HG02759 (cell line): Measurements from ENCODE around the gene PRODH2.
"Not testable (repeated sequence)": the region's sequence is repeated elsewhere in the genome, so short reads cannot be mapped to it uniquely, and the experiment has no call there.

ENCODE experiments used
- ATAC-seq: cut with Tn5 transposase; IDR thresholded peaks from one replicate; pipeline ENCODE4 v1.9.1; 2021; ENCODE audit warnings: mild to moderate bottlenecking, moderate library complexity; ENCODE audit not compliant: unreplicated experiment

PRODH2 gene

DNA sequence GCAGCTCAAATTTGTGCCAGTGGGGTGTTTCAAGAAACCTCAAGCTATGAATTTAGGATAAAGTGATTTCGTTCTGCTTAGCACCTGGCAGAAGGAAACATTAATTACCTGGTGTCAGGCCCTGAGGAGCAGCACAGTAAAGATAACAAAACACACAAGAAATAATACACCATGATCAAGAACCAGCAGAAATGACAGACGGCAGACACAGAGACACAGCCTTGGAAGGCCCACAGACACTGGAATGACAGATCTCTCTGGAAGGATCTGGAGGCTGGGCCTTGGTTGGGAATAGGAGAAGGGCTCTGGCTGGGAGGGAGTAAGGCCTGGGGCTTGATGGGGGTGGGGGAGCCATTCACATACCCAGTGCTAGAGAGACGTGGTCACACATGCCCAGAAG lies 10.8 kb downstream of the PRODH2 start:
- ATAC-seq: no peak

DNA sequence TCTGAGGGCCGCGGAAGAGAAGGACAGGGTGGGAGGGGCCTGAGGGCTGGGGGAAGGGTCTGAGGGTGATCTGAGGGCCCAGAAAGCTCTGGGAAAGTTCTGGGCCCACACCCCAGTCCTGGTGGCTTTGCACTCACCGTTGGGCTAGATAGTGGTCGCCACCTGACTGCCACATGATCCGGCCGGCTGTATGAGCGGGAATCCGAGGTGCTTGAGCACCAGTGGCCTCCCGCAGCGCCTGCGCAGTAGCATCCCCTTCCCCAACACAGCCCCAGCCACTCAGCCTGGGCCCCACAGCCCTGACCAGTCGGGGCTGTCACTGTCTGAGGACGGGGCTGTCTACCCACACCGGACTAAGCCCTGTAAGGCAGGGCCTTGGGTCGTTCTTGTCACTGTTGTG lies 15.0 kb downstream of the PRODH2 start:
- ATAC-seq: no peak

DNA sequence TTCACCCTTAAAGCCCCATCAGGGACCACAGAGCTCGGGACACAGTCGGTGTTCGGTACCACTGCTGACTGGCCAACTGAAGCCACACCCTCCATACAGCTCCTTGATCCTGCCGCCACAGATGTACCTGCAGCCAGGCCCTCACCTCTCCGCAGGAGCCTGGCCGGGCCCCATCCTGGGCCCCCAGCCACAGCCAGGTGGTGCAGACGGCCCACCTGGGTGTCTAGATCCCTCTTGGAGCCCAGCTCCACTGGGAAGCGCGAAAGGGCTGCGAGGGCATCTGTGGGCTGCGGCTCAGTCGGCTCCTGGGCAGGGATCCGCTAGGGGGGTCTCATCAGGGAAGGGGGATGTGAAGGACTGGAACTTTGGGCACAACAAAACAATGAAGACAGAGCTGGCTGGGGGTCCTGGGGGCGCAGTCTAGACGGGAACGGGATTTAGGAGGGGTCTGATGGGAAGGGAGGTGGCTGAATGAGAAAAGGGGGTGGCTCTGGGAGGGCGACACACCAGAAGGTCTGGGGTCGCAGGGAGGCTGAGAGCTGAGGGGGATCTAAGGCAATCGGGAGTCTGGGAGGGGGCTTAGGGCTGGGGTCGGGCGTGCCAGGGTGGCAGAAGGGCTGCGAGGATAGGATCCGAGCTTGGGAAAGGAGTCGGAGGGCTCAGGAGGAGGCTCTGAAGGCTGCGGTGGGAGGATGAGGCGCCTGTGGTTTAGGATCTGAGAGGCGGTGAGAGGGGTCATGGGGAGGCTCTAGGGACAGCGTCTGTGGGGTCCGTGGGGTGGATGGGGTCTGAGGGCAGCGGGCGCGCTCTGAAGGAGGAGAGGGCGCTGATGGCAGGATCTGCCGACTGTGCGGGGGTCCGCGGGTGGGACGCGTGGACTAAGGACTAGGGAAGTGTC lies 15.8 kb downstream of the PRODH2 start:
- ATAC-seq: no peak

DNA sequence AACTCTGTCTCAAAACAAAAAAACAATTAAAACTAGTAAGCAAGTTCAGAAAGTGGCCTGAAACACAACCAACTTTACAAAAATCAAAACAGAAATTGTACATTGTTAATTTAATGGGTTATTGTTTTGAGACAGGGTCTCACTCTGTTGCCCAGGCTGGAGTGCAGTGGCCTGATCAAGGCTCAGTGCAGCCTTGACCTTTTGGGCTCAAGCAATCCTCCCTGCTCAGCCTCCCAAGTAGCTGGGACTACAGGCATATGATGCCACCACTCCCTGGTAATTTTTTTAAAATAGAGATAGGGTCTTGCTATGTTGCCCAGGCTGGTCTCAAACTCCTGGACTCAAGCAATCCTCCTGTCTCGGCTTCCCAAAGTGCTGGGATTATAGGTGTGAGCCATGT lies 17.1 kb downstream of the PRODH2 start:
- ATAC-seq: not testable (repeated sequence)

DNA sequence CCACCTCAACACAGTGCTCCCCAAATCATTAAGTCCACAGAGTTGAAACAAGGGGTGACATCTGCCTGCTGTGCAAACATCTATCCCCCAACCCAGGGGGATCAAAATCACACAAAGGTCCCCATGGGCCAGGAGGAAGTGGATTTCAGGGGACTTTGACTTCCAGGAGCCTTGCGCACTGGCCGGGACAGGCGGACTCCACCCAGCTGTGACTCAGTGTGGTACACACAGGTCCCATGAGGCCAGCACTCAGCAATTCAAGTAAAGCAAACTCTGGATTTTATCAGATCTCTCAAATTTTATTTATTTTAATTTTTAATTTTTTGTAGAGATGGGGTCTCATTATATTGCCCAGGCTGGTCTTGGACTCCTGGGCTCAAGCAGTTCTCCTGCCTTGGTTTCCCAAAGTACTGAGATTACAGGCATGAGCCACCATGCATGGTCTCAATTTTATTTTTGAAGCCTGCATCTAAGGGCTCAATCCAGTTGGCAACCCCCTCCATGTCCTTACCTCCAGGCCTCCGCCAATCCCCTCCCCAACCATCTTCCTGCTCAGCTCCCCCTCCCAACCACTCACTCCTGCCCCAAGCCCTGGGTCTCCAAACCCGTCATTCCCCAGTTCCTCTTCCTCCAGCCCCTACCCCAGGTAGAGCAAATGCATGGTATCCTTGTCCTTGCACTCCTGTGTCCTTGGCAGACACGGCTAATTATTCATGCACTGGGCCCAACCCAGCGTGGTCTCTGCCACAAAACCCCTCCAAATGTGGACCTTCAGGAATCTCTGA lies 19.1 kb downstream of the PRODH2 start:
- ATAC-seq: no peak

DNA sequence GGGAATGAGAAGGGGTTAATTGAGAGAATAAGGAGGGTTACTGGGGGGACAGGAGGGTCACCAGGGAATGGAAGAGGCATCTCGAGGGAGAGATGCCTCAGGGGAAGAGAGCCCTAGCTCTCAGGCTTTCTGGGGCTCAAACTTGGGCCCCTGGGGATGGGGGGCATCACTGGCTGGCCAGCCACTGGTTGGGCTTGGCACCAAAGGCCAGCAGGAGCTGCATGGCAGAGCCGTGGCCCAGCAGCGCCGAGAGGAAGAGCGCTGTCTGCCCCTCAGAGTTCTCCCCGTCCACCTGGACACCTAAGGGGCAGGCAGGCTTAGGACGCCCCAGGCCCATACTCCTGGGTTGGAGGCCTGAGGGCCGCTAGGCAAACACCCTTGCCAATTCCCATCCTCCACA lies 19.8 kb downstream of the PRODH2 start:
- no peak for ATAC-seq

DNA sequence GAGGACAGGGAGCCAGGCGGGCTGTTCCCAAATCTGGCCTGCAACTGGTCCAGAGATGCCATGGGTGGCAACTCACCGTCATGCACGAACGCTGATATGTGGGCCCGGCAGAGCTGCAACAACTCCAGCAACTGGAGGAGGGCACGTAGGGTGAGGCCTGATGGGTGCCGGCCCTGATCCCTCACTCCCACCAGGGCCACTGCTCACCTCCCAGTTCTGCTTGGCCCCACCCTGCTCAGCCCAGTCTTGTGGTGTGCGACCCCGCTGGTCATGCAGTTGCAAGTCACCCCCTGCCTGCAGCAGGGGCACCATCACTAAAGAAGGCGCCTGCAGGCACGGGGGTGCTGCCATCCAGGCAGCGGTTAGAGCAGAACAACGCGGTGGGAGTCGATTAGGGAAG lies 20.3 kb downstream of the PRODH2 start:
- no peak for ATAC-seq

DNA sequence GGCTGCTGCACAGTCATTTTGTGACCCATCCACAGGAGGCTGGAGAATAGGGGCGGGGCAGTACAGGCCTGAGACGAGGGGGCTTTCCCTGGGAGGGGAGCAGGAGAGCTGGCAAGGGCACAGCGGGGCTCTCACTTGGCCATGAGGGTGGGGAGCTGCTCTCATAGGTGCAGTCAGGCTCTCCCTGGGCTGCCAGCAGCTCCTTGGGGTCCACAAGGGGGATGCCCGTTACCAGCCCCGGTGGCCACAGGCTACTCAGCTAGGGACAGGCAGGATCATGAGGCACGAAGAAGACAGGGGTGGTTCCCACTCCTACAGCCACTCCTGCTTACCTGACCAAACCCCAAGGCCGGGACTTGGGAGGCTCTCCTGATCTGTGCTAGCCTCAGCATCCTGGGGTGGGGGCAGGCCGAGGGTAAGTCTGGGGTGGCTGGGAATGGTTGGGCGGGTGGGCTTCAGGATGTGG lies 20.8 kb downstream of the PRODH2 start:
- no peak for ATAC-seq

DNA sequence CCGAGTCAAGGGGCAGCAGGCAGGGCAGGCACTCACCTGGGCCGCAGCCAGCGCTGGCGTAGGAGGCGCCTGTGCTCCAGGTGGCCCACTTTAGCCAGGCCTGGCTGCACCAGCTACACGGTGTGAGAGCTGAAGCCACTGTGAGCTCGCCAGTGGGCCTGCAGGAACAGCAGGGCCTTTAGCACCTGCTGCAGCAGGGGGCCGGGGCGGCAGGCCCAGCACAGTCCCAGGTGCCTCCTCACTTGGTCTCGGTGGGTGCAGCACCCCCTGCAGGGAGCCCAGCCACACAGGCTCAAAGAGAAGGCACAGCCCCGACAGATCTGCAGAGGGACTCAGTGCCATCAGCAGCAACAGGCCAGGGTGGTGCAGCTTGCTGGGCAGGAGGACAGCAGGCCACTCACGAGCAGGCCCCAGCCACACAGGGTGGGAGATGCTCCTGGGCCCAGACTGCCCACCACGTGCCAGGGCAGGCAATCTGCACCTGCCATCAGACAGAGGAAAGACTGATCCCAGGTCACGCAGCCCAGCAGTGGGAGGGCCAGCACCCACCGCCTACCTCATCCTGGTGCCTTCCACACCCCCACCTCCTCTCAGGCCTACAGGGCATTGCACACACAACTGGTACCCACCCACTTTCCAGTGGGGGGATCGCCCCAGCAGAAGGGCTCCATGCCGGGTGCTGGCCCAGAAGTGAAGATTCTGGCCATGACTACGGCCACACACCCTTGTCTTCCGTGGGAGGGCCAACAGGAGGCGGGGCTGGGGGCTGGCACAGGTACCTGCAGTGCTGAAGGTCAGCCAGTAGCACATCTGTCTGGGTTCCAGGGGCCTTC lies 21.4 kb downstream of the PRODH2 start:
- no peak for ATAC-seq

DNA sequence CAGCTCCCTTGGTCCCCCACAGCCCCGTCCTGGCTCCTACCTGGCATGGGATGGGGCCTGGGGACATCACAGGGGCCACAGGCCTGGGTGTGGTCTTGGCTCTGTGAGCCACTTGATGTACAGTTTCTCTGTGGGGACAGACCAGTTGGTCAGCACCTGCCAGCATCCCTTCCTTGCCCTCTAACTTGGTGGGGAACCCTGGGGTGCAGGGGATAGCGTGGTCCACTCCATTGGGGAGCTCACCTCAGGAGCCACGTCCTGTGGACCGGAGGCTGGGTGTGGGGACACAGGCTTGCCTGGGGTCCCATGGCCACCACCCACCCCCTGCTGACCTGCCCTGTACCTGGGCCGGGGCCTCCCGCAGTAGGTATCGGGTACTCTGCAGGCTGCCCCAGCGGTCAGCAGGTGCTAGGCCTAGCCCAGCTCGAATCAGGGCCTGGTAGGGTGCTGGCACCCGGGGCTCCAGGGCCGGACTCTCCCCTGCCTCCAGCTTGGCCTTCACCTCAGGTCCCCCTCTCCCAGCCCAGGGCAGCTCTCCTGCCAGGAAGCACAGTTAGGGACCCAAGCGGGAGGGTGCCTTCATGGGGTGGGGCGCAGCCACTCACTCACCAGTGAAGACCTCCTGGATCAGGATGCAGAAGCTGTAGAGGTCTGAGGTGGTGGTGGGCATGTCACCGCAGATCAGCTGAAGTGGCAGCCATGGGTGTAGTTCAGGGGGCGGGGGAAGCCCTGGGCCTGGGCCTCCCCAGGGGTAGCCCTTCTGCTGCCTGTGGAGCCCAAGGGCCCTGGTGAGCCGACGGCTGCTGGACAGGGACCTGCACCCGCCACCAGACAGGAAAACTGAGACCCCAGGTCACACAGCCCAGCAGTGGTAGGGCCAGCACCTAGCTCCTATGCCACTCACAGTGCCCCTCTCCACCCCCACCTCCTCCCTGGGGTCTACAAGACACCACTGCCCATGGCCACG lies 22.4 kb downstream of the PRODH2 start:
- no peak for ATAC-seq

DNA sequence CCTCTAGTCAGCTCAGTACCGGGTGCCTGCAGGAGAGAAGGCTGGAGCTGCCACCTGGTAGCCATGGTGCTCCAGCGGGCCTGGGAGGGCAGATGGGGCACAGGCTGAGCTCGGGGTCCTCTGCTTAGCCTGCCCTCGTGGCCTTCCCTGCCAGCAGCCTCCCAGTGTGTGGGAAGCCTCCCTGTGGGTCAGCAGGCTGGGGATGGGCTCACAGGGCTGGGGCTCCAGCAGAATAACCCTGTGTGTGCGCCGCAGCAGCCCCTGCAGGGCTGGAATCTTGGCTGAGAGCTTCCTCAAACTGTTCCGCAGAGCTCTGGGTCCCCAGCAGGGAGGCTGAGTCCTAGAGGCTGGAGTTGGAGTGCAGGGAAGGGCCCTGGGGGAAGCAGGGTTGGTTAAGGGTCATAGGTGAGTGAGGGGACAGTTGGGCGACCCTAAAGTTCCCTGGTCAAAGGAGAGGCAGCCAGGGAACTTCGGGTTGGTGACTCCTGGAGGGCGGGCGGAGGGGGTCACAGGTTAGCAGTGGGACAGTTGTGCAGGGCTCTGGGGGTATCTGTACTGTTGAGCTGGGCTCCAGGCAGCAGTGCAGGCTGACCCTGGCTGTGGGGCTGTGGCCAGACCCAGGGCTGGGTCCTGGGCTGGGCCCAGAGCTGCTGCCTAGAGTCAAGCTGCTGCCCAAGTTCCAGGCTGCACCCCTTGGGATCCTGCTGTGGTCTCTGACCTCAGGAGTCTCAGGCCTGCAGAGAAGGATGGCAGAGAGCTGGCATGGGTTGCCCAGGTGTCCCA lies 23.3 kb downstream of the PRODH2 start:
- ATAC-seq: no peak

DNA sequence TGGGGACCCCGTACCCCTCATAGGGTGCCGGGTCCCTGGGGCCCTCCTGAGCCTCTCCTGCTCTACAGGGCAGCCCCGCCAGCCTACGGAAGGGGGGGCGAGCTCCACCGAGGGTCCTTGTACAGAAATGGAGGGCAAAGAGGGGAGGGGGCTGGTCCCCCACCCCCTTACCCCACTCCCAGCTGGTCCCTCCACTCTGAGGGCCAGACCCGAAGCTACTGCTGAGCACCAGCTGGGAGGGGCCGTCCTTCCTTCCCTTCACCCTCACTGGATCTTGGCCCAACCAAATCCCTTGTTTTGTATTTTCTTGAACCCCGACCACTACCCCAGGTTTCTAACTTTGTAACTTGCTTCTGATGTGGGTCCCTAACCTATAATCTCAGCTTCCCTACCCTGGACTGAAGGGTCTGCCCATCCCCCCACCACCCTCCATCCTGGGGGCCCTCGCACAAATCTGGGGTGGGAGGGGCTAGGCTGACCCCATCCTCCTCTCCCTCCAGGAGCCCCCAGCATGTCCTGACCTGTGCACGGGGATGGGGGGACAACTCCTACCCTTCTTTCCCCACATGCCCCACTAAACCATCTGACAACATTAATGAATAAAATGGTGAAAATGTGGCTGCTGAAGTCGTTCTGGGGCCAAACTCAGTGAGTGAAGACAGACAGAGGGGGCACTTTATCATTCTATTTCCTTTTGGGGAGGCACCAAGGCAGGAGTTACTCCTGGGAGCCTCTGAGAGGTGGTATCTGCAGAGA lies 24.3 kb downstream of the PRODH2 start:
- no peak for ATAC-seq

DNA sequence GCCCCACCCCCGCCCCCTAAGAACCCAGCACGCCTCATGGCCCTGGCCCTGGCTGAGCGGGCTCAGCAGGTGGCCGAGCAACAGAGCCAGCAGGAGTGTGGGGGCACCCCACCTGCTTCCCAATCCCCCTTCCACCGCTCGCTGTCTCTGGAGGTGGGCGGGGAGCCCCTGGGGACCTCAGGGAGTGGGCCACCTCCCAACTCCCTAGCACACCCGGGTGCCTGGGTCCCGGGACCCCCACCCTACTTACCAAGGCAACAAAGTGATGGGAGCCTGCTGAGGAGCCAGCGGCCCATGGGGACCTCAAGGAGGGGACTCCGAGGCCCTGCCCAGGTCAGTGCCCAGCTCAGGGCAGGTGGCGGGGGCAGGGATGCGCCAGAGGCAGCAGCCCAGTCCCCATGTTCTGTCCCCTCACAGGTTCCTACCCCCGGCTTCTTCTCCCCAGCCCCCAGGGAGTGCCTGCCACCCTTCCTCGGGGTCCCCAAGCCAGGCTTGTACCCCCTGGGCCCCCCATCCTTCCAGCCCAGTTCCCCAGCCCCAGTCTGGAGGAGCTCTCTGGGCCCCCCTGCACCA lies 25.3 kb downstream of the PRODH2 start:
- no peak for ATAC-seq

DNA sequence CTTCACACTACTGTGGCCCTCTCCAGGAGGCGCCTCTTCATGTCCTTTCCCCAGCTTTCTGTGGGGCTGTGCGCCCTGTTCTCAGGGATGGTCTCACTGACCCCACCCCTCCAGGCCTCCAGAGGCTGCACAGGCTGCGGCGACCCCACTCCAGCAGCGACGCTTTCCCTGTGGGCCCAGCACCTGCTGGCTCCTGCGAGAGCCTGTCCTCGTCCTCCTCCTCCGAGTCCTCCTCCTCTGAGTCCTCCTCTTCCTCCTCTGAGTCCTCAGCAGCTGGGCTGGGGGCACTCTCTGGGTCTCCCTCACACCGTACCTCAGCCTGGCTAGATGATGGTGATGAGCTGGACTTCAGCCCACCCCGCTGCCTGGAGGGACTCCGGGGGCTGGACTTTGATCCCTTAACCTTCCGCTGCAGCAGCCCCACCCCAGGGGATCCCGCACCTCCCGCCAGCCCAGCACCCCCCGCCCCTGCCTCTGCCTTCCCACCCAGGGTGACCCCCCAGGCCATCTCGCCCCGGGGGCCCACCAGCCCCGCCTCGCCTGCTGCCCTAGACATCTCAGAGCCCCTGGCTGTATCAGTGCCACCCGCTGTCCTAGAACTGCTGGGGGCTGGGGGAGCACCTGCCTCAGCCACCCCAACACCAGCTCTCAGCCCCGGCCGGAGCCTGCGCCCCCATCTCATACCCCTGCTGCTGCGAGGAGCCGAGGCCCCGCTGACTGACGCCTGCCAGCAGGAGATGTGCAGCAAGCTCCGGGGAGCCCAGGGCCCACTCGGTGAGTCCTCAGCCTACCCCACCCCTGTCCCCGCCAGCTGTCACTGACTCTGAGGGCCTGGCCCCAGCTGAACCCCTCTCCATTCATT lies 26.1 kb downstream of the PRODH2 start:
- ATAC-seq: no peak

DNA sequence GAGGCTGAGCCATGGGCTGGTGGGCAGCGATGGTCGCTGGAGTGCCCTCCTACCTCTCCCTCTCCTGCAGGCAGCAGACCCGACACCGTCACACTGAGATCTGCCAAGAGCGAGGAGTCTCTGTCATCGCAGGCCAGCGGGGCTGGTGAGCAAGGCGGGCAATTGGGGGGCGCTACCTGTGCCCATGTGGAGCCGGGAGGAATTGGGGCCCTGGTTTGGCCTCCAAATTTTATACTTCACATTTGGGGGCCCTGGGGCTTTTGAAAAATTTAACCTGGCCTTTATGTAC lies 27.4 kb downstream of the PRODH2 start:
- no peak for ATAC-seq

DNA sequence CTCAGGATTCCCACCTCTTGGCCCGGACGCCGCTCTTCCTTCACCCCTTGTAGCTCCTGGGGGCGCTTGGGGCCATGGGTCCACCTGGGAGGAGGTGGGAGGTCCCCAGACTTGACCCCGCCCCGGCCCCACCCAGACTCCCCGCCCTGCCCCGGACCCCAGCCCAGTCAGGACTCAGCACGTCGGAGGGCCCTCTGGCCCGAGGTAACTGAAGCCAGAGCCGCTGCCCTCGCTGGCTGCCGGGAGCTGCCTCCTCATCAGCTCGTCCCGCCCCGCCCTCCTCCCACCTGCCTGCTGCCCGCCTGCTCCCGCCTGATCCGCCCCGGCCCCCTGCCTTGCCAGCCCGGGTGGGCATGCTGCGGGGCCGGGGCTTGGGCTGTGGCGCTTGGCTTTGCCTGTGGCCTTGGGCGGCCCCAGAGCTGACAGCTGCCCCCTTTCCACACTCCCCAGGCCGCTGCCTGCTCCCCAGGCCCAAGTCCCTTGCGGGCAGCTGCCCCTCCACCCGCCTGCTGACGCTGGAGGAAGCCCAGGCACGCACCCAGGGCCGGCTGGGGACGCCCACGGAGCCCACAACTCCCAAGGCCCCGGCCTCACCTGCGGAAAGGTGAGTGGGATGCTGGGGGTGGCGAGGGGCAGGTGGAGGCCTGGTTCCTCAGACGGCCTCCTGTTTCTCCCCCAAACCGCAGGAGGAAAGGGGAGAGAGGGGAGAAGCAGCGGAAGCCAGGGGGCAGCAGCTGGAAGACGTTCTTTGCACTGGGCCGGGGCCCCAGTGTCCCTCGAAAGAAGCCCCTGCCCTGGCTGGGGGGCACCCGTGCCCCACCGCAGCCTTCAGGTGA lies 27.9 kb downstream of the PRODH2 start:
- no peak for ATAC-seq
